H9 (cell line): ENCODE results near the gene PTPRN2. TPM values are rescaled to one million over a fixed set of nuclear protein-coding genes. Genes with fewer than 3 reads are reported as not detected.
A peak's percentile ranks its signal among the peaks of the same experiment; 100 is the strongest.

Experiments
- DNase-seq: peaks from one replicate; pipeline ENCODE4 v3.0.0-alpha.2; 2017
- H2AFZ ChIP-seq: one replicate; pipeline ENCODE4 v1.6.1; 2013; ENCODE audit warnings: mild to moderate bottlenecking, low read length, control low read depth, moderate library complexity
- H2AK5ac ChIP-seq: 2 replicates; pipeline ENCODE4 v1.6.1; 2013; ENCODE audit warnings: low read length, control low read depth, mixed read lengths; ENCODE audit not compliant: insufficient read length
- H2BK120ac ChIP-seq: one replicate; pipeline ENCODE4 v1.6.1; 2013; ENCODE audit warnings: low read depth, mild to moderate bottlenecking, low read length, control low read depth, inconsistent platforms; ENCODE audit not compliant: poor library complexity, severe bottlenecking
- H2BK12ac ChIP-seq: 2 replicates; pipeline ENCODE4 v1.6.1; 2013; ENCODE audit warnings: low read length, control low read depth, mixed read lengths, low read depth; ENCODE audit not compliant: insufficient read length
- H2BK15ac ChIP-seq: 2 replicates; pipeline ENCODE4 v1.6.1; 2013; ENCODE audit warnings: low read depth, low read length, control low read depth
- H2BK20ac ChIP-seq: one replicate; pipeline ENCODE4 v1.6.1; 2013; ENCODE audit warnings: low read depth, mild to moderate bottlenecking, low read length, control low read depth, inconsistent platforms; ENCODE audit not compliant: poor library complexity, severe bottlenecking
- H2BK5ac ChIP-seq: 2 replicates; pipeline ENCODE4 v1.6.1; 2013; ENCODE audit warnings: low read length, control low read depth, mixed read lengths; ENCODE audit not compliant: insufficient read length
- H3K14ac ChIP-seq: 2 replicates; pipeline ENCODE4 v1.6.1; 2013; ENCODE audit warnings: low read length, control low read depth; ENCODE audit not compliant: insufficient read depth
- H3K18ac ChIP-seq: 2 replicates; pipeline ENCODE4 v1.6.1; 2013; ENCODE audit warnings: low read depth, mild to moderate bottlenecking, mixed read lengths, low read length, control low read depth; ENCODE audit not compliant: insufficient read length
- H3K23ac ChIP-seq: 2 replicates; pipeline ENCODE4 v1.6.1; 2013; ENCODE audit warnings: low read length, control low read depth, mixed read lengths, low read depth; ENCODE audit not compliant: insufficient read length
- H3K23me2 ChIP-seq: 2 replicates; pipeline ENCODE4 v1.6.1; 2013; ENCODE audit warnings: low read depth, mild to moderate bottlenecking, mixed read lengths, low read length, control low read depth; ENCODE audit not compliant: insufficient read length, poor library complexity, severe bottlenecking
- H3K27ac ChIP-seq: 2 replicates; pipeline ENCODE4 v1.5.1; 2013; ENCODE audit warnings: low read length, control low read depth, mixed read lengths, low read depth; ENCODE audit not compliant: insufficient read length
- H3K27me3 ChIP-seq: 2 replicates; pipeline ENCODE4 v1.6.1; 2013; ENCODE audit warnings: low read length, control low read depth, inconsistent platforms; ENCODE audit not compliant: insufficient read depth
- H3K4ac ChIP-seq: 2 replicates; pipeline ENCODE4 v1.6.1; 2013; ENCODE audit warnings: low read depth, mild to moderate bottlenecking, control low read depth, inconsistent platforms, low read length, moderate library complexity
- H3K4me1 ChIP-seq: 2 replicates; pipeline ENCODE4 v1.6.1; 2013; ENCODE audit warnings: low read length, control low read depth, inconsistent platforms; ENCODE audit not compliant: insufficient read depth
- H3K4me2 ChIP-seq: 2 replicates; pipeline ENCODE4 v1.6.1; 2013; ENCODE audit warnings: low read length, control low read depth, mixed read lengths; ENCODE audit not compliant: insufficient read length, insufficient read depth
- H3K56ac ChIP-seq: 2 replicates; pipeline ENCODE4 v1.6.1; 2013; ENCODE audit warnings: low read depth, mild to moderate bottlenecking, mixed read lengths, low read length, control low read depth; ENCODE audit not compliant: insufficient read length
- H3K79me1 ChIP-seq: 2 replicates; pipeline ENCODE4 v1.6.1; 2013; ENCODE audit warnings: low read depth, mild to moderate bottlenecking, moderate library complexity, low read length, control low read depth, inconsistent platforms; ENCODE audit not compliant: insufficient read depth, poor library complexity, severe bottlenecking
- H3K79me2 ChIP-seq: 2 replicates; pipeline ENCODE4 v1.6.1; 2013; ENCODE audit warnings: low read length, control low read depth, inconsistent platforms; ENCODE audit not compliant: insufficient read depth
- H3K9ac ChIP-seq: 2 replicates; pipeline ENCODE4 v1.6.1; 2013; ENCODE audit warnings: low read length, control low read depth, mixed read lengths; ENCODE audit not compliant: insufficient read length; ENCODE audit errors: extremely low read depth
- H3K9me3 ChIP-seq: one replicate; pipeline ENCODE4 v1.6.1; 2013; ENCODE audit warnings: low read depth, low read length, inconsistent platforms; ENCODE audit not compliant: control insufficient read depth
- H3T11ph ChIP-seq: one replicate; pipeline ENCODE4 v1.6.1; 2013; ENCODE audit warnings: mild to moderate bottlenecking, low read length, control low read depth, inconsistent platforms
- H4K20me1 ChIP-seq: one replicate; pipeline ENCODE4 v1.6.1; 2013; ENCODE audit not compliant: control insufficient read depth, insufficient read length, insufficient read depth
- H4K5ac ChIP-seq: 2 replicates; pipeline ENCODE4 v1.6.1; 2013; ENCODE audit warnings: low read depth, mild to moderate bottlenecking, mixed read lengths, low read length, control low read depth; ENCODE audit not compliant: insufficient read length
- H4K8ac ChIP-seq: replicated peaks from 2 replicates; pipeline ENCODE4 v1.6.1; 2013; ENCODE audit warnings: low read length, control low read depth, mixed read lengths, low read depth; ENCODE audit not compliant: insufficient read length
- H4K91ac ChIP-seq: 2 replicates; pipeline ENCODE4 v1.6.1; 2013; ENCODE audit warnings: low read depth, mild to moderate bottlenecking, moderate library complexity, mixed read lengths, low read length, control low read depth; ENCODE audit not compliant: insufficient read length
- H3K27ac Mint-ChIP-seq, 3 experiments: 2 replicates in 2 of 3; 3 replicates in 1 of 3; pipeline ENCODE4 v1.8.0; 2020 to 2021; ENCODE audit warnings: mixed read lengths in 3 of 3, mild to moderate bottlenecking in 1 of 3, moderate library complexity in 1 of 3
- H3K27me3 Mint-ChIP-seq: 2 replicates; pipeline ENCODE4 v1.8.0; 2021; ENCODE audit warnings: low read depth, mild to moderate bottlenecking, moderate library complexity, mixed read lengths
- H3K36me3 Mint-ChIP-seq, 3 experiments: 2 replicates in 2 of 3; 3 replicates in 1 of 3; pipeline ENCODE4 v1.8.0; 2020 to 2021; ENCODE audit warnings: low read depth in 3 of 3, mixed read lengths in 3 of 3; ENCODE audit not compliant: insufficient read depth in 1 of 3
- H3K4me1 Mint-ChIP-seq, 2 experiments: 2 replicates each; pipeline ENCODE4 v1.8.0; 2020; ENCODE audit warnings: mixed read lengths in 2 of 2
- H3K4me3 Mint-ChIP-seq, 2 experiments: 2 replicates in 1 of 2; 3 replicates in 1 of 2; pipeline ENCODE4 v1.8.0; 2020 to 2021; ENCODE audit warnings: mild to moderate bottlenecking in 2 of 2, mixed read lengths in 2 of 2, moderate library complexity in 1 of 2
- H3K9me3 Mint-ChIP-seq, 2 experiments: 2 replicates in 1 of 2; 3 replicates in 1 of 2; pipeline ENCODE4 v1.8.0; 2020; ENCODE audit warnings: mild to moderate bottlenecking in 2 of 2, mixed read lengths in 2 of 2, moderate library complexity in 1 of 2
- WGBS: extraction: QIAGEN DNeasy Blood & Tissue Kit; methylation state at CpG from one replicate; pipeline ENCODE4 v1.1.7; 2013; ENCODE audit warnings: missing lambda C conversion rate, low lambda C conversion rate, mixed read lengths; ENCODE audit not compliant: insufficient read length; ENCODE audit errors: extremely low coverage; 5-methylcytosine and 5-hydroxymethylcytosine counted together
- total RNA-seq: library from RNA; stranded (reverse); gene quantifications from 2 replicates; pipeline ENCODE4 v1.2.1, GENCODE V29; 2021
- TF ChIP-seq, protein P1 (sequence below): fragments of 200-600 bp; sonication (generic); conservative IDR thresholded peaks from 3 replicates; pipeline ENCODE4 v1.8.0; 2021; ENCODE audit warnings: antibody characterized with exemption, mild to moderate bottlenecking

The PTPRN2 gene
- total RNA-seq, 1 experiment from 2014 or later, result 5.2 TPM

DNA sequence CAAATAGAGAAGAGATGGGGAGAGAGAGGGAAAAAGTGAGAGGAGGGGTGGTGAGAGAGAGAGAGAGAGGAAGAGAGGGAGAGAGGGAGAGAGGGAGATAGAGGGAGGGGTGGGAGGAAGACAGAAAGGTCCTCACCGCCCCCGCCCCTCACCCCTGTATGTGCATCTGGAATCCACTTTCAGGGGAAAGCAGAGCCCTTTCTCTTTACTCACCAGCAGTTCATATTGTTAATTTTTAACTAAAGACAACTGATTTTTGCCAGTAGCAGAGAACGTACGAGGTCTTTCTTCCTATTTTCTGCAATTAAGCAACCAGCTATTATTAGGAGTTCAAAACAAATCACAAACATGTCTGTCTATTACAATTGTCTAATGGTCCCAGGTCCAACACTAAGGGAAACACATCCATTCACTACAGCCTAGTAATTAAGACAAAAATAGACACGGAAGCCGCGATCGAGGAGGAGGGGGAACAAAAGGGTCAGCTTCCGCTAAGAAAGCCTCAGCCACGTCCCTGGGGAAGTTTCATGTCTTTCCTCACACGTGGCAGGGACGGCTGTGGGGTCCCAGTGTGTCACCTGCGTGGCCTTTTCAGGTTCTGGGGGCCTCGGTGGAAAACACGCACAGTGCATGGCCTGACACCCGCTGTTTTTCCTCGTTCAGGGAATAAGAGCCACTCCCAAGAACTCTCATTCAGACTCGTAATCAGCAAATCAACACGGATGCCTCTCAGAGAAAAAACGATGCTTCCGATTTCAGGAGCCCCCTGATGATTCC lies 572.0 kb downstream of the PTPRN2 start:
- Histone ChIP-seq H3K23ac (no peak overlapping the region), H3K9ac (no peak overlapping the region), H3K23me2 (peaks cover 8% of the 10 kb centered on the region), H2AK5ac (no peak overlapping the region), H2BK120ac (no peak overlapping the region), H4K91ac (no peak overlapping the region), H2BK20ac (no peak overlapping the region), H3K14ac (peak overlapping the region; percentile 64; the same call in 1 of the 2 replicates), H2BK12ac (no peak overlapping the region), H4K20me1 (no peaks in the 10 kb centered on the region), H2BK15ac (no peak overlapping the region; the same call in 1 of the 2 replicates), H3K79me2 (no peaks in the 10 kb centered on the region), H3K4ac (no peak overlapping the region), H4K5ac (no peak overlapping the region), H3K27ac (no peak overlapping the region), H3T11ph (no peak overlapping the region), H3K18ac (peak overlapping the region; percentile 81), H2AFZ (no peak overlapping the region), H4K8ac (no peak overlapping the region), H2BK5ac (no peak overlapping the region), H3K27me3 (no peaks in the 10 kb centered on the region), H3K56ac (no peak overlapping the region), H3K4me2 (peak overlapping the region; percentile 67), H3K9me3 (no peaks in the 10 kb centered on the region), H3K79me1 (no peaks in the 10 kb centered on the region), H3K4me1 (peaks cover 4% of the 10 kb centered on the region)
- Mint-ChIP-seq H3K9me3 (no peaks in the 10 kb centered on the region; a peak in 2 of 5 replicates), H3K4me1 (peaks cover 17 to 31% of the 10 kb centered on the region in 2 experiments), H3K27ac (no peak overlapping the region), H3K4me3 (no peak overlapping the region), H3K27me3 (peaks cover 33% of the 10 kb centered on the region), H3K36me3 (no peaks in the 10 kb centered on the region)
- WGBS, result no CpG with 5 or more reads among the region's 21 CpGs
- no peak for DNase-seq
- TF ChIP-seq, protein P1, sequence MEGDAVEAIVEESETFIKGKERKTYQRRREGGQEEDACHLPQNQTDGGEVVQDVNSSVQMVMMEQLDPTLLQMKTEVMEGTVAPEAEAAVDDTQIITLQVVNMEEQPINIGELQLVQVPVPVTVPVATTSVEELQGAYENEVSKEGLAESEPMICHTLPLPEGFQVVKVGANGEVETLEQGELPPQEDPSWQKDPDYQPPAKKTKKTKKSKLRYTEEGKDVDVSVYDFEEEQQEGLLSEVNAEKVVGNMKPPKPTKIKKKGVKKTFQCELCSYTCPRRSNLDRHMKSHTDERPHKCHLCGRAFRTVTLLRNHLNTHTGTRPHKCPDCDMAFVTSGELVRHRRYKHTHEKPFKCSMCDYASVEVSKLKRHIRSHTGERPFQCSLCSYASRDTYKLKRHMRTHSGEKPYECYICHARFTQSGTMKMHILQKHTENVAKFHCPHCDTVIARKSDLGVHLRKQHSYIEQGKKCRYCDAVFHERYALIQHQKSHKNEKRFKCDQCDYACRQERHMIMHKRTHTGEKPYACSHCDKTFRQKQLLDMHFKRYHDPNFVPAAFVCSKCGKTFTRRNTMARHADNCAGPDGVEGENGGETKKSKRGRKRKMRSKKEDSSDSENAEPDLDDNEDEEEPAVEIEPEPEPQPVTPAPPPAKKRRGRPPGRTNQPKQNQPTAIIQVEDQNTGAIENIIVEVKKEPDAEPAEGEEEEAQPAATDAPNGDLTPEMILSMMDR, result no peak
